Mesodermal cell (in vitro differentiated cells): ENCODE results near the gene PSG2.
"Not testable (repeated sequence)": the region's sequence is repeated elsewhere in the genome, so short reads cannot be mapped to it uniquely, and the experiment has no call there.

Experiments used
- H3K27ac ChIP-seq: 2 replicates; pipeline ENCODE4 v1.7.0; 2013; ENCODE audit warnings: mild to moderate bottlenecking, low read depth, low read length, moderate library complexity; ENCODE audit not compliant: severe bottlenecking
- H3K36me3 ChIP-seq: 2 replicates; pipeline ENCODE4 v1.7.1; 2013; ENCODE audit warnings: mild to moderate bottlenecking, low read length, moderate library complexity; ENCODE audit not compliant: control insufficient read depth, insufficient read depth
- H3K4me1 ChIP-seq: one replicate; pipeline ENCODE4 v1.7.1; 2013; ENCODE audit warnings: mild to moderate bottlenecking, low read length; ENCODE audit not compliant: insufficient read depth, control insufficient read depth, poor library complexity, severe bottlenecking
- H3K4me3 ChIP-seq: 2 replicates; pipeline ENCODE4 v1.7.0; 2013; ENCODE audit warnings: low read length, control low read depth, mild to moderate bottlenecking; ENCODE audit not compliant: insufficient read depth, poor library complexity, severe bottlenecking; ENCODE audit errors: extremely low read depth
- H3K9me3 ChIP-seq: 2 replicates; pipeline ENCODE4 v1.7.1; 2013; ENCODE audit warnings: mild to moderate bottlenecking, low read length, moderate library complexity; ENCODE audit not compliant: control insufficient read depth
- WGBS, 2 experiments: methylation state at CpG; one replicate each; pipeline ENCODE4 v1.1.5; 2013; ENCODE audit warnings: missing lambda C conversion rate in 2 of 2; ENCODE audit not compliant: insufficient coverage in 2 of 2; 5-methylcytosine and 5-hydroxymethylcytosine counted together

PSG2 gene

GRCh38 chr19:43077881-43078280 is 4.6 kb downstream of the PSG2 start:
- H3K9me3 ChIP-seq, H3K4me1 ChIP-seq, H3K4me3 ChIP-seq, H3K36me3 ChIP-seq: not testable (repeated sequence)
- 69 to 84% methylated on average over 3 of the region's 4 CpGs for WGBS, 2 experiments
- H3K27ac ChIP-seq, result peak overlapping the region; percentile 36

- WGBS, 2 experiments, result 90% methylated on average over 2 of the region's 3 CpGs; no CpG with 5 or more reads in 1 of the 2 experiments
- H3K4me1 ChIP-seq, H3K36me3 ChIP-seq, H3K27ac ChIP-seq, H3K9me3 ChIP-seq, H3K4me3 ChIP-seq: not testable (repeated sequence)
These were observed 20.1 kb downstream of the PSG2 start for GRCh38 chr19:43062418-43062817.

- WGBS, 2 experiments, result 79 to 100% methylated on average over 1 to 2 of the region's 3 CpGs
- H3K4me3 ChIP-seq, result not testable (repeated sequence)
These were observed 21.2 kb downstream of the PSG2 start for GRCh38 chr19:43061326-43061725.

GRCh38 chr19:43060254-43060653 is 22.2 kb downstream of the PSG2 start:
- H3K4me3 ChIP-seq, H3K9me3 ChIP-seq, H3K36me3 ChIP-seq, H3K4me1 ChIP-seq: not testable (repeated sequence)
- peak overlapping the region; percentile 29 for H3K27ac ChIP-seq
- 54 to 56% methylated on average over 3 of the region's 3 CpGs for WGBS, 2 experiments

More at GRCh38 chr19:43061326-43061725, 21.2 kb downstream of the PSG2 start:
- H3K9me3 ChIP-seq, H3K4me1 ChIP-seq, H3K36me3 ChIP-seq: not testable (repeated sequence)
- peak overlapping the region; percentile 45 for H3K27ac ChIP-seq

- whole genome bisulfite sequencing, 2 experiments, result no CpG with 5 or more reads among the region's 2 CpGs
- not testable (repeated sequence) for H3K4me3 ChIP-seq, H3K9me3 ChIP-seq, H3K27ac ChIP-seq, H3K36me3 ChIP-seq, H3K4me1 ChIP-seq
These were observed 23.0 kb downstream of the PSG2 start for GRCh38 chr19:43059482-43059881.

GRCh38 chr19:43058440-43058839 is 24.1 kb downstream of the PSG2 start:
- no CpG with 5 or more reads among the region's 2 CpGs for WGBS, 2 experiments
- H3K36me3 ChIP-seq, H3K9me3 ChIP-seq, H3K27ac ChIP-seq, H3K4me3 ChIP-seq, H3K4me1 ChIP-seq: not testable (repeated sequence)

- not testable (repeated sequence) for H3K9me3 ChIP-seq
- WGBS, 2 experiments, result 92% methylated on average over 2 of the region's 3 CpGs; no CpG with 5 or more reads in 1 of the 2 experiments
These were observed 34.5 kb downstream of the PSG2 start for GRCh38 chr19:43047966-43048365.

GRCh38 chr19:43046578-43046977 is 35.9 kb downstream of the PSG2 start:
- H3K9me3 ChIP-seq, H3K27ac ChIP-seq, H3K4me1 ChIP-seq, H3K4me3 ChIP-seq, H3K36me3 ChIP-seq: not testable (repeated sequence)
- no CpG with 5 or more reads among the region's 2 CpGs for WGBS, 2 experiments

More at GRCh38 chr19:43047966-43048365, 34.5 kb downstream of the PSG2 start:
- not testable (repeated sequence) for H3K4me3 ChIP-seq, H3K27ac ChIP-seq, H3K4me1 ChIP-seq, H3K36me3 ChIP-seq

GRCh38 chr19:43043492-43044180 is 38.9 kb downstream of the PSG2 start:
- H3K36me3 ChIP-seq, H3K4me3 ChIP-seq, H3K4me1 ChIP-seq, H3K9me3 ChIP-seq, H3K27ac ChIP-seq: not testable (repeated sequence)
- WGBS, 2 experiments, result 50% methylated on average over 1 of the region's 1 CpG; no CpG with 5 or more reads in 1 of the 2 experiments

GRCh38 chr19:43031645-43032044 is 50.9 kb downstream of the PSG2 start:
- H3K4me3 ChIP-seq, result not testable (repeated sequence)
- WGBS, 2 experiments, result 20% methylated on average over 1 of the region's 2 CpGs; no CpG with 5 or more reads in 1 of the 2 experiments

GRCh38 chr19:43028866-43029265 is 53.6 kb downstream of the PSG2 start:
- Histone ChIP-seq H3K27ac (no peak overlapping the region), H3K4me3 (no peak overlapping the region), H3K9me3 (peaks cover 4% of the 10 kb centered on the region), H3K36me3 (no peaks in the 10 kb centered on the region), H3K4me1 (no peaks in the 10 kb centered on the region)
- 52 to 69% methylated on average over 2 of the region's 4 CpGs for WGBS, 2 experiments

More at GRCh38 chr19:43031645-43032044, 50.9 kb downstream of the PSG2 start:
- H3K4me1 ChIP-seq, H3K36me3 ChIP-seq, H3K27ac ChIP-seq, H3K9me3 ChIP-seq: not testable (repeated sequence)
